ENCODE data around the gene IFNA21.

GRCh38 chr9:21121595-21122251 lies 44.7 kb downstream of the IFNA21 start:
- TF ChIP-seq POLR2AphosphoS5 (IDR thresholded peaks at IDR 0.05; ENCODE audit: low read depth, low read length) (no peak), POLR2A (IDR thresholded peaks at IDR 0.05; ENCODE audit: low read depth, low read length) (no peak)
